Transverse colon (tissue), 3 donors: ENCODE data around the gene SCARF1.

Experiments
- EP300 ChIP-seq: sonication (generic); formaldehyde crosslinking; IDR thresholded peaks from one replicate; pipeline ENCODE4 v1.6.1; 2017; ENCODE audit warnings: antibody characterized with exemption, low read depth
- POLR2A ChIP-seq: fragments of 450-650 bp; IDR thresholded peaks from one replicate; pipeline ENCODE4 v1.6.1; 2016; ENCODE audit warnings: antibody characterized with exemption, mild to moderate bottlenecking, moderate library complexity
- TF ChIP-seq, protein P1 (sequence below), 5 experiments: fragments of 200-600 bp in 3 of 5; fragments of 450-650 bp in 2 of 5; sonication (generic) in 3 of 5; IDR thresholded peaks; 1 replicate in 2 of 5; 2 replicates in 3 of 5; pipeline ENCODE4 v1.5.1; 2016 to 2017; ENCODE audit warnings: antibody characterized with exemption in 5 of 5, inconsistent platforms in 3 of 5, mild to moderate bottlenecking in 2 of 5, moderate library complexity in 1 of 5

DNA sequence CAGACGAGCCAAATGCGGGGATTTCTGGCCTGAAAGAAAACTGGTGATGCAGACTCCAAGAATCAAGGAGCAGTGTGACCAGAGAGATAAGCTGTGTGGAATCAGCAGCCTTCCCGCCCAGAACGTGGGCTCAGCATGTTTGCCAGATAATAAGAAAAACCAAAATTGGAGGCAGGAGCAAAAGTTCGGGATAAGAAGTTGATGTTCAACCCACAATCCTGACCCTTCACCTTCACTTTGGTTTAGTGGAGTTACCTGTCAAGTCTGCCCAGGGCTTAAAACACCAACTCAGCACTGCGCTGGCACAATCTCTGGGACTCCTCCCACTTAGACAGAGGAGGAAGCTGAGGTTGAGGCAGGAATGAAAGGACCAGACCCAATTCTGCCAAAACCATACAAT, 20.0 kb downstream of the SCARF1 start:
- TF ChIP-seq, protein P1, sequence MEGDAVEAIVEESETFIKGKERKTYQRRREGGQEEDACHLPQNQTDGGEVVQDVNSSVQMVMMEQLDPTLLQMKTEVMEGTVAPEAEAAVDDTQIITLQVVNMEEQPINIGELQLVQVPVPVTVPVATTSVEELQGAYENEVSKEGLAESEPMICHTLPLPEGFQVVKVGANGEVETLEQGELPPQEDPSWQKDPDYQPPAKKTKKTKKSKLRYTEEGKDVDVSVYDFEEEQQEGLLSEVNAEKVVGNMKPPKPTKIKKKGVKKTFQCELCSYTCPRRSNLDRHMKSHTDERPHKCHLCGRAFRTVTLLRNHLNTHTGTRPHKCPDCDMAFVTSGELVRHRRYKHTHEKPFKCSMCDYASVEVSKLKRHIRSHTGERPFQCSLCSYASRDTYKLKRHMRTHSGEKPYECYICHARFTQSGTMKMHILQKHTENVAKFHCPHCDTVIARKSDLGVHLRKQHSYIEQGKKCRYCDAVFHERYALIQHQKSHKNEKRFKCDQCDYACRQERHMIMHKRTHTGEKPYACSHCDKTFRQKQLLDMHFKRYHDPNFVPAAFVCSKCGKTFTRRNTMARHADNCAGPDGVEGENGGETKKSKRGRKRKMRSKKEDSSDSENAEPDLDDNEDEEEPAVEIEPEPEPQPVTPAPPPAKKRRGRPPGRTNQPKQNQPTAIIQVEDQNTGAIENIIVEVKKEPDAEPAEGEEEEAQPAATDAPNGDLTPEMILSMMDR (IDR thresholded peaks at IDR 0.05) = no peak
- TF ChIP-seq EP300 (no peak), POLR2A (no peak)
